GM18505 (cell line): Measurements from ENCODE around the gene SCAANT1.

ENCODE experiments used
- ATAC-seq: cut with Tn5 transposase; IDR thresholded peaks from one replicate; pipeline ENCODE4 v1.9.1; 2021; ENCODE audit not compliant: unreplicated experiment
- POLR2A ChIP-seq: IDR thresholded peaks from 4 replicates; pipeline ENCODE4 v1.6.1; 2011; ENCODE audit warnings: borderline replicate concordance; ENCODE audit not compliant: insufficient read depth, insufficient read length; ENCODE audit errors: extremely low read depth

SCAANT1 gene

GRCh38 chr3:63911873-63912767 lies at the start of gene SCAANT1:
Gene SCAANT1, minus strand, starts transcription at chr3:63912383.
- ATAC-seq: peak; percentile 75
- TF ChIP-seq POLR2A: peak; percentile 29

GRCh38 chr3:63961891-63962290 lies 49.7 kb upstream of the SCAANT1 start:
- peak; percentile 87 for ATAC-seq
- no peak for TF ChIP-seq POLR2A

- no peak for TF ChIP-seq POLR2A
- no peak for ATAC-seq
Measured at GRCh38 chr3:63960048-63960711, 48.0 kb upstream of the SCAANT1 start.

- no peak for ATAC-seq
- TF ChIP-seq POLR2A: no peak
Measured at GRCh38 chr3:63959146-63959545, 47.0 kb upstream of the SCAANT1 start.

GRCh38 chr3:63955830-63956545 lies 43.8 kb upstream of the SCAANT1 start:
- no peak for TF ChIP-seq POLR2A

GRCh38 chr3:63955036-63955650 lies 43.0 kb upstream of the SCAANT1 start:
- TF ChIP-seq POLR2A: no peak
- no peak for ATAC-seq

More at GRCh38 chr3:63955830-63956545, 43.8 kb upstream of the SCAANT1 start:
- ATAC-seq: no peak

- TF ChIP-seq POLR2A: no peak
- ATAC-seq: no peak
Measured at GRCh38 chr3:63954182-63954581, 42.0 kb upstream of the SCAANT1 start.

- no peak for ATAC-seq
- no peak for TF ChIP-seq POLR2A
Measured at GRCh38 chr3:63952248-63952594, 40.0 kb upstream of the SCAANT1 start.

- ATAC-seq: no peak
- TF ChIP-seq POLR2A: no peak
Measured at GRCh38 chr3:63951492-63952247, 39.5 kb upstream of the SCAANT1 start.

- no peak for ATAC-seq
- TF ChIP-seq POLR2A: no peak
Measured at GRCh38 chr3:63950698-63951097, 38.5 kb upstream of the SCAANT1 start.

GRCh38 chr3:63949005-63949404 lies 36.8 kb upstream of the SCAANT1 start:
- ATAC-seq: no peak
- TF ChIP-seq POLR2A: no peak

- ATAC-seq: no peak
- no peak for TF ChIP-seq POLR2A
Measured at GRCh38 chr3:63947594-63947993, 35.4 kb upstream of the SCAANT1 start.
